ENCODE measurements around the gene AIFM2.
"Not testable (repeated sequence)": the region's sequence is repeated elsewhere in the genome, so short reads cannot be mapped to it uniquely, and the experiment has no call there.

AIFM2 gene

GRCh38 chr10:70132098-70133029, at the start of gene AIFM2:
AIFM2 (minus strand) TSS chr10:70132825; CDS start chr10:70124084, 8,741 bp downstream.
- peak; percentile 13 for DNase-seq

GRCh38 chr10:70179209-70179608, 46.6 kb upstream of the AIFM2 start:
- not testable (repeated sequence) for DNase-seq

- no peak for DNase-seq
Observed at GRCh38 chr10:70178139-70178725, 45.6 kb upstream of the AIFM2 start.

GRCh38 chr10:70176441-70176840, 43.8 kb upstream of the AIFM2 start:
- DNase-seq, result no peak

- no peak for DNase-seq
Observed at GRCh38 chr10:70175516-70175915, 42.9 kb upstream of the AIFM2 start.

- peak; percentile 7 for DNase-seq
Observed at GRCh38 chr10:70174058-70174741, 41.6 kb upstream of the AIFM2 start.

- DNase-seq, result no peak
Observed at GRCh38 chr10:70169649-70170364, 37.2 kb upstream of the AIFM2 start.

- DNase-seq, result no peak
Observed at GRCh38 chr10:70169011-70169410, 36.4 kb upstream of the AIFM2 start.

GRCh38 chr10:70167246-70167645, 34.6 kb upstream of the AIFM2 start:
- no peak for DNase-seq

GRCh38 chr10:70166394-70166793, 33.8 kb upstream of the AIFM2 start:
- no peak for DNase-seq

GRCh38 chr10:70164163-70164562, 31.5 kb upstream of the AIFM2 start:
- no peak for DNase-seq

GRCh38 chr10:70163448-70163847, 30.8 kb upstream of the AIFM2 start:
- no peak for DNase-seq

- peak; percentile 64 for DNase-seq
Observed at GRCh38 chr10:70162892-70163201, 30.2 kb upstream of the AIFM2 start.

GRCh38 chr10:70162151-70162891, 29.7 kb upstream of the AIFM2 start:
- no peak for DNase-seq

- DNase-seq, result no peak
Observed at GRCh38 chr10:70160798-70161197, 28.2 kb upstream of the AIFM2 start.

GRCh38 chr10:70159366-70159765, 26.7 kb upstream of the AIFM2 start:
- DNase-seq, result not testable (repeated sequence)

- DNase-seq, result no peak
Observed at GRCh38 chr10:70158113-70158512, 25.5 kb upstream of the AIFM2 start.

GRCh38 chr10:70155255-70155838, 22.7 kb upstream of the AIFM2 start:
- DNase-seq, result no peak

- no peak for DNase-seq
Observed at GRCh38 chr10:70148516-70148915, 15.9 kb upstream of the AIFM2 start.

- DNase-seq, result no peak
Observed at GRCh38 chr10:70147259-70147625, 14.6 kb upstream of the AIFM2 start.

- DNase-seq, result peak; percentile 93
Observed at GRCh38 chr10:70146489-70147258, 14.0 kb upstream of the AIFM2 start, which contains the start of gene TYSND1. TYSND1 (minus strand) TSS chr10:70146700; CDS start chr10:70146586, 114 bp downstream.

Data from stimulated activated naive CD4-positive, alpha-beta T cell treated with Interleukin-2 at 50 U/mL for 16 hours (primary cell).